Loucy (cell line): ENCODE data around the gene MMP11.

ENCODE experiments used
- EZH2phosphoT487 ChIP-seq: fragments of 200-600 bp; IDR thresholded peaks from 2 replicates; pipeline ENCODE4 v1.6.1; 2018; ENCODE audit warnings: antibody characterized with exemption, mild to moderate bottlenecking, moderate library complexity, borderline replicate concordance
- TF ChIP-seq, protein P1 (sequence below): fragments of 200-600 bp; sonication (generic); conservative IDR thresholded peaks from 2 replicates; pipeline ENCODE4 v1.5.1; 2014; ENCODE audit warnings: mild to moderate bottlenecking, antibody characterized with exemption, low read length

- TF ChIP-seq, protein P1, sequence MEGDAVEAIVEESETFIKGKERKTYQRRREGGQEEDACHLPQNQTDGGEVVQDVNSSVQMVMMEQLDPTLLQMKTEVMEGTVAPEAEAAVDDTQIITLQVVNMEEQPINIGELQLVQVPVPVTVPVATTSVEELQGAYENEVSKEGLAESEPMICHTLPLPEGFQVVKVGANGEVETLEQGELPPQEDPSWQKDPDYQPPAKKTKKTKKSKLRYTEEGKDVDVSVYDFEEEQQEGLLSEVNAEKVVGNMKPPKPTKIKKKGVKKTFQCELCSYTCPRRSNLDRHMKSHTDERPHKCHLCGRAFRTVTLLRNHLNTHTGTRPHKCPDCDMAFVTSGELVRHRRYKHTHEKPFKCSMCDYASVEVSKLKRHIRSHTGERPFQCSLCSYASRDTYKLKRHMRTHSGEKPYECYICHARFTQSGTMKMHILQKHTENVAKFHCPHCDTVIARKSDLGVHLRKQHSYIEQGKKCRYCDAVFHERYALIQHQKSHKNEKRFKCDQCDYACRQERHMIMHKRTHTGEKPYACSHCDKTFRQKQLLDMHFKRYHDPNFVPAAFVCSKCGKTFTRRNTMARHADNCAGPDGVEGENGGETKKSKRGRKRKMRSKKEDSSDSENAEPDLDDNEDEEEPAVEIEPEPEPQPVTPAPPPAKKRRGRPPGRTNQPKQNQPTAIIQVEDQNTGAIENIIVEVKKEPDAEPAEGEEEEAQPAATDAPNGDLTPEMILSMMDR, result no peak
- TF ChIP-seq EZH2phosphoT487, result no peak
Measured at GRCh38 chr22:23750367-23750713, 22.3 kb upstream of the MMP11 start.
